Measurements from ENCODE around the gene EZH1.
A peak's percentile ranks its signal among the peaks of the same experiment; 100 is the strongest.
"Not testable (repeated sequence)": the region's sequence is repeated elsewhere in the genome, so short reads cannot be mapped to it uniquely, and the experiment has no call there.

Gene EZH1

GRCh38 chr17:42769964-42770363 is 25.1 kb upstream of the EZH1 start:
- not testable (repeated sequence) for H3K4me1 ChIP-seq (ENCODE audit: control insufficient read depth, insufficient read depth, low read length); H3K4me3 ChIP-seq (ENCODE audit: low read length in 2 of 2); H3K9ac ChIP-seq (ENCODE audit: low read length in 2 of 2); H3K9me3 ChIP-seq (ENCODE audit: control insufficient read depth in 2 of 2, low read length in 2 of 2); H3K27me3 ChIP-seq (ENCODE audit: control insufficient read depth in 1 of 2, insufficient read depth in 2 of 2, low read length in 2 of 2); H3K36me3 ChIP-seq (ENCODE audit: control insufficient read depth in 2 of 2, insufficient read depth in 2 of 2, low read length in 2 of 2); H3K27ac ChIP-seq (ENCODE audit: low read length)

- H3K9ac ChIP-seq (ENCODE audit: low read length in 2 of 2); H3K27ac ChIP-seq (ENCODE audit: low read length); H3K4me3 ChIP-seq (ENCODE audit: low read length in 2 of 2); H3K36me3 ChIP-seq (ENCODE audit: control insufficient read depth in 2 of 2, insufficient read depth in 2 of 2, low read length in 2 of 2); H3K9me3 ChIP-seq (ENCODE audit: control insufficient read depth in 2 of 2, low read length in 2 of 2); H3K4me1 ChIP-seq (ENCODE audit: control insufficient read depth, insufficient read depth, low read length); H3K27me3 ChIP-seq (ENCODE audit: control insufficient read depth in 1 of 2, insufficient read depth in 2 of 2, low read length in 2 of 2): not testable (repeated sequence)
Observed at GRCh38 chr17:42768006-42768405, 23.2 kb upstream of the EZH1 start.

GRCh38 chr17:42767512-42767911 is 22.7 kb upstream of the EZH1 start:
- Histone ChIP-seq H3K9me3 (ENCODE audit: control insufficient read depth in 2 of 2, low read length in 2 of 2) (no peaks in the 10 kb centered on the region), H3K27me3 (ENCODE audit: control insufficient read depth in 1 of 2, insufficient read depth in 2 of 2, low read length in 2 of 2) (no peaks in the 10 kb centered on the region), H3K4me1 (ENCODE audit: control insufficient read depth, insufficient read depth, low read length) (peaks cover 5% of the 10 kb centered on the region), H3K27ac (ENCODE audit: low read length) (no peak overlapping the region), H3K36me3 (ENCODE audit: control insufficient read depth in 2 of 2, insufficient read depth in 2 of 2, low read length in 2 of 2) (no peaks in the 10 kb centered on the region), H3K4me3 (ENCODE audit: low read length in 2 of 2) (no peak overlapping the region), H3K9ac (ENCODE audit: low read length in 2 of 2) (no peak overlapping the region)

- H3K27me3 ChIP-seq (ENCODE audit: control insufficient read depth in 1 of 2, insufficient read depth in 2 of 2, low read length in 2 of 2), result peaks cover 7 to 13% of the 10 kb centered on the region in 2 donors
- H3K9me3 ChIP-seq (ENCODE audit: control insufficient read depth in 2 of 2, low read length in 2 of 2), result no peaks in the 10 kb centered on the region
- no peak overlapping the region for H3K4me3 ChIP-seq (ENCODE audit: low read length in 2 of 2)
- peaks cover 13% of the 10 kb centered on the region for H3K4me1 ChIP-seq (ENCODE audit: control insufficient read depth, insufficient read depth, low read length)
- no peaks in the 10 kb centered on the region for H3K36me3 ChIP-seq (ENCODE audit: control insufficient read depth in 2 of 2, insufficient read depth in 2 of 2, low read length in 2 of 2)
- H3K27ac ChIP-seq (ENCODE audit: low read length), result no peak overlapping the region
- H3K9ac ChIP-seq (ENCODE audit: low read length in 2 of 2), result no peak overlapping the region
Observed at GRCh38 chr17:42766124-42766523, 21.3 kb upstream of the EZH1 start.

GRCh38 chr17:42761638-42762037 is 16.8 kb upstream of the EZH1 start:
- Histone ChIP-seq H3K9ac (ENCODE audit: low read length in 2 of 2) (peak overlapping the region; percentile 21 to 53), H3K4me3 (ENCODE audit: low read length in 2 of 2) (peak overlapping the region; percentile 49 to 69), H3K4me1 (ENCODE audit: control insufficient read depth, insufficient read depth, low read length) (peaks cover 24% of the 10 kb centered on the region), H3K36me3 (ENCODE audit: control insufficient read depth in 2 of 2, insufficient read depth in 2 of 2, low read length in 2 of 2) (no peaks in the 10 kb centered on the region), H3K27me3 (ENCODE audit: control insufficient read depth in 1 of 2, insufficient read depth in 2 of 2, low read length in 2 of 2) (peaks cover 13 to 21% of the 10 kb centered on the region in 2 donors), H3K9me3 (ENCODE audit: control insufficient read depth in 2 of 2, low read length in 2 of 2) (no peaks in the 10 kb centered on the region), H3K27ac (ENCODE audit: low read length) (peak overlapping the region; percentile 31)

GRCh38 chr17:42760652-42761581 is 16.1 kb upstream of the EZH1 start, which contains the start of gene RAMP2:
RAMP2 (plus strand) TSS chr17:42761227; CDS start chr17:42761262, 35 bp downstream.
- peak within 1 kb of the TSS; percentile 49 to 69 for H3K4me3 ChIP-seq (ENCODE audit: low read length in 2 of 2)
- H3K4me1 ChIP-seq (ENCODE audit: control insufficient read depth, insufficient read depth, low read length), result peaks cover 25% of the 10 kb centered on the region
- H3K9me3 ChIP-seq (ENCODE audit: control insufficient read depth in 2 of 2, low read length in 2 of 2), result no peaks in the 10 kb centered on the region
- H3K27me3 ChIP-seq (ENCODE audit: control insufficient read depth in 1 of 2, insufficient read depth in 2 of 2, low read length in 2 of 2), result peaks cover 13 to 21% of the 10 kb centered on the region in 2 donors
- H3K27ac ChIP-seq (ENCODE audit: low read length), result peak within 1 kb of the TSS; percentile 31
- H3K9ac ChIP-seq (ENCODE audit: low read length in 2 of 2), result peak within 1 kb of the TSS; percentile 21 to 53
- no peaks in the 10 kb centered on the region for H3K36me3 ChIP-seq (ENCODE audit: control insufficient read depth in 2 of 2, insufficient read depth in 2 of 2, low read length in 2 of 2)

GRCh38 chr17:42759982-42760651 is 15.3 kb upstream of the EZH1 start:
- Histone ChIP-seq H3K9me3 (ENCODE audit: control insufficient read depth in 2 of 2, low read length in 2 of 2) (no peaks in the 10 kb centered on the region), H3K4me3 (ENCODE audit: low read length in 2 of 2) (peak overlapping the region in 1 of 2 donors; percentile 69), H3K36me3 (ENCODE audit: control insufficient read depth in 2 of 2, insufficient read depth in 2 of 2, low read length in 2 of 2) (no peaks in the 10 kb centered on the region), H3K9ac (ENCODE audit: low read length in 2 of 2) (peak overlapping the region in 1 of 2 donors; percentile 21), H3K27me3 (ENCODE audit: control insufficient read depth in 1 of 2, insufficient read depth in 2 of 2, low read length in 2 of 2) (peaks cover 13 to 21% of the 10 kb centered on the region in 2 donors), H3K27ac (ENCODE audit: low read length) (no peak overlapping the region), H3K4me1 (ENCODE audit: control insufficient read depth, insufficient read depth, low read length) (peaks cover 27% of the 10 kb centered on the region)

- no peaks in the 10 kb centered on the region for H3K36me3 ChIP-seq (ENCODE audit: control insufficient read depth in 2 of 2, insufficient read depth in 2 of 2, low read length in 2 of 2)
- peaks cover 0 to under 1% of the 10 kb centered on the region in 2 donors for H3K27me3 ChIP-seq (ENCODE audit: control insufficient read depth in 1 of 2, insufficient read depth in 2 of 2, low read length in 2 of 2)
- H3K9ac ChIP-seq (ENCODE audit: low read length in 2 of 2), result no peak overlapping the region
- H3K4me3 ChIP-seq (ENCODE audit: low read length in 2 of 2), result no peak overlapping the region
- H3K27ac ChIP-seq (ENCODE audit: low read length), result no peak overlapping the region
- H3K4me1 ChIP-seq (ENCODE audit: control insufficient read depth, insufficient read depth, low read length), result peaks cover 6% of the 10 kb centered on the region
- no peaks in the 10 kb centered on the region for H3K9me3 ChIP-seq (ENCODE audit: control insufficient read depth in 2 of 2, low read length in 2 of 2)
Observed at GRCh38 chr17:42754782-42755181, 9.9 kb upstream of the EZH1 start.

GRCh38 chr17:42751628-42752027 is 6.8 kb upstream of the EZH1 start:
- Histone ChIP-seq H3K36me3 (ENCODE audit: control insufficient read depth in 2 of 2, insufficient read depth in 2 of 2, low read length in 2 of 2) (no peaks in the 10 kb centered on the region), H3K4me3 (ENCODE audit: low read length in 2 of 2) (no peak overlapping the region), H3K4me1 (ENCODE audit: control insufficient read depth, insufficient read depth, low read length) (peaks cover 16% of the 10 kb centered on the region), H3K27ac (ENCODE audit: low read length) (no peak overlapping the region), H3K27me3 (ENCODE audit: control insufficient read depth in 1 of 2, insufficient read depth in 2 of 2, low read length in 2 of 2) (peaks cover 0 to 3% of the 10 kb centered on the region in 2 donors), H3K9me3 (ENCODE audit: control insufficient read depth in 2 of 2, low read length in 2 of 2) (no peaks in the 10 kb centered on the region), H3K9ac (ENCODE audit: low read length in 2 of 2) (no peak overlapping the region)

- Histone ChIP-seq H3K9me3 (ENCODE audit: control insufficient read depth in 2 of 2, low read length in 2 of 2) (no peaks in the 10 kb centered on the region), H3K4me3 (ENCODE audit: low read length in 2 of 2) (no peak overlapping the region), H3K27ac (ENCODE audit: low read length) (peak overlapping the region; percentile 6), H3K27me3 (ENCODE audit: control insufficient read depth in 1 of 2, insufficient read depth in 2 of 2, low read length in 2 of 2) (peaks cover 0 to 3% of the 10 kb centered on the region in 2 donors), H3K36me3 (ENCODE audit: control insufficient read depth in 2 of 2, insufficient read depth in 2 of 2, low read length in 2 of 2) (no peaks in the 10 kb centered on the region), H3K9ac (ENCODE audit: low read length in 2 of 2) (no peak overlapping the region), H3K4me1 (ENCODE audit: control insufficient read depth, insufficient read depth, low read length) (peaks cover 14% of the 10 kb centered on the region)
Observed at GRCh38 chr17:42750739-42751344, 6.0 kb upstream of the EZH1 start.
